HPDE6-E6E7 (cell line): ENCODE measurements around the gene TUBGCP4.
A peak's percentile ranks its signal among the peaks of the same experiment; 100 is the strongest.

ENCODE experiments used
- DNase-seq: peaks from one replicate; pipeline ENCODE4 v3.0.0; 2011; ENCODE audit warnings: missing footprints; ENCODE audit errors: extremely low spot score

The TUBGCP4 gene

DNA sequence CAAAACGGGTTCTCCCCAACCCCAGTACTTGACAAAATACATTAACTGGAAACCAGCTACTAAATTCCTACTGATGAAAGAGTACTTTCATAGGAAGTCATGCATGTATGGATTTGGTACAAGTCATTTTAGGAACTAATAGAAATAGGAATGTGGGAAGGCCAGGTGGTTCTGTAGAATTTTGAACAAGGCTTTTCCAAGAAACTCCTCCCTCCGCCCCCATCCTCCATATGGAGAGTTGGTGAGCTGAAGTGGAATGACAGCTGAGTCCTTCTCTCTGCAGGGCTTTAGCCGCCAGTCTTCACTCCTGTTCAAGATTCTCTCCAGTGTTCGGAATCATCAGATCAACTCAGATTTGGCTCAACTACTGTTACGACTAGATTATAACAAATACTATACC lies 33.2 kb downstream of the TUBGCP4 start:
- no peak for DNase-seq

DNA sequence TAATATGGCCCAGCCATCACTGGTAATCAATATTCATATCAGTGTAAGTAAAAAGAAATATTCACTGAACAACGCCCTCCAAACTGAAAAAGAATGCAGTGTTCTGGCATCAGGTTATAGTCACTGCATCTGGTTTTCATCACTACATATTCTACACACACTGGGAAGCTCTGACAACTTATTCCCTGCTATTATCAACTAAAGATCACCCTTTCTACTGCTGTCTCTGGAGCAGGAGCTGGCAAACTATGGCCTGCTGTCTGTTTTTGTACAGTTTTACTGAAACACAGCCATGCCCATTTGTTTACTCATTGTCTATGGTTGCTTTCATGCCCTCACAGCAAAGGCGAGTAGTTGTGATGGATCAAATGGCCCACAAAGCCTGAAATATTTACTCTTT lies 35.3 kb downstream of the TUBGCP4 start:
- no peak for DNase-seq

- no peak for DNase-seq
These were observed 35.9 kb downstream of the TUBGCP4 start for GRCh38 chr15:43406808-43407207.

DNA sequence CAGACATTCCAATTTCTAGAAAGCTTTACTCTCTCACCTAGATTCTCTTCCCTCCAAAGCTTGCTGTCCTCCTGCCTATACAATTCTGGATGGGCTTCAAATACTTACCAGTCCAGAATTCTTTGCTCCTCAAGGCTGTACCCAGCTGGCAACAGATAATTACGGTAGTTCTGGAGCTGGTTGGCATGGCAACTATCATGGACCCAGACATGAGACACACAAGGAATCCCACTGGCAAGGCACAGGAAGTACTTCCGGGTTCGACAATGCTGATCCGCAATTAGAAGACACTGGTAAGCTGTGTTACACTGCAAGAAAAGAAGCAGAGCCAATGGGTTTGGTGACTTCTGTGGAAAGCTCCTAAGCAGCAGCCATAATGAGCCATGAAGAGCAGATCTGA lies 37.9 kb downstream of the TUBGCP4 start:
- no peak for DNase-seq

DNA sequence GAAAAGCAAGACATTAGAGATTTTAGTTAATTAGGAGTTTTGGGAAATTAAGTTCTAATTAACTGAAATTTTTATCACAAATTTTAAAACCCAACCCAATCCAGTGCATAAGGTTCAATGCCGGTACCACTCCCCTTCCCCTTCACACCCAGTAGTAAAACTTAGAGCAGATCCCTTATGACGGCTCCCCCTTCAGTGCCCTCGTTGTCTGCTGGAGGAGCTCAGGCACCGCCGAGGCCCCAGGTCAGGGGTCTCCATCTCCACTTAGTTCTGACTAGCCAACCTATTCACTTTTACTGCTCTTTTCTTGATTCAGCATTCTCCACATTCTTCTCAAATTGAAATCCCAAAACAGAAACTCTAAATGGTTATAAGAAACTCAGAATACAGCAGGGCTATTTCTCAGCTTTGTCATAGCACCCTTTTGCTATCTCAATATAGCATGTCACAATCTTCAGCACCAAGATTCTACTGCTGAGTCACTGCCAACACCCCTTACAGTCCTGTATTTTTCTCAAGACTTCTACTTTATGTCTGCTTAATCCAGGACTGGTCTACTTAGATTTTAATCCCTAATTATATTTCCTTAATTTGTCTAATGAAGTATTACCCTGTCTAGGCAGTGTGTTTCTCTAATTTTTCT lies 39.8 kb downstream of the TUBGCP4 start:
- no peak for DNase-seq

DNA sequence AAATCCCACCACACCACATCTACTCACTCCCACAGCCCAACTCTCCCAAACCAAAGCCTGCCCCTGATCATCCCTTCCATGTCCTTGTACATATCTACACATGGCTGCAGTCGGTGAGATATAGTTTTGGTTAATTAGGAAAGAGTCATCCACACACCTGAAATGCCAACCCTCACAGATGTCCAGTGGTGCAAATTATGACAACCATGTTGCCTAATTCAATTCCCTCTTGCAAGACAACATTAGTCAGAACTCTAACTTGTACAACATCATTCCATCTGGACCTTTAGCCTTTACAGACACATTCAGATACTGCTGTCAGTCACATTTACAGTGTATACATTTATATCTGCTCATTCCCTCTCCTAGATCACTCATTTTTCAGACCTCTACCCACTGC lies 41.2 kb downstream of the TUBGCP4 start:
- DNase-seq: no peak

- no peak for DNase-seq
These were observed 43.3 kb downstream of the TUBGCP4 start for GRCh38 chr15:43414196-43414595.

GRCh38 chr15:43420435-43420834 lies 49.5 kb downstream of the TUBGCP4 start:
- DNase-seq: no peak

DNA sequence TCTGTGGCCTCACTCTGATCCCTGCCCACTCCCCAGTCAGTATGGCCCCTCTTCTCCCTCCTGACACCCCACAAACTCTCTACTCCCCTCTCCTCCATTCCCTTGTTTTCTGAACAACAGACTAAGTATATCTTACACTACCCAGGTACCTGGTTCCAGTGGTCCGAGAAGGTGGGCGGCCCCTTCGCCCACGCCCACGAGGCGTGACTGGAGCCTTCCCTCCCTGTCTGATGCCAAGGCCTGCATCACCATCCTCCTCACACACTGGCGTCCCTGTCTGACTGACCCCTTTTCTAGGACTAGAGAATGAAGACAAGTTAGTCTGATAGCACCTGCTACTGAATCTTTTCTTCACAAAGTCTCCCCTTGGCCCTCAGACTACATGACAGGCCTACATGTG lies 50.0 kb downstream of the TUBGCP4 start:
- DNase-seq: no peak

- no peak for DNase-seq
These were observed 52.9 kb downstream of the TUBGCP4 start for GRCh38 chr15:43423793-43424192.

GRCh38 chr15:43429687-43430086 lies 58.8 kb downstream of the TUBGCP4 start:
- DNase-seq: no peak

- DNase-seq: no peak
These were observed 62.3 kb downstream of the TUBGCP4 start for GRCh38 chr15:43433165-43433564.

DNA sequence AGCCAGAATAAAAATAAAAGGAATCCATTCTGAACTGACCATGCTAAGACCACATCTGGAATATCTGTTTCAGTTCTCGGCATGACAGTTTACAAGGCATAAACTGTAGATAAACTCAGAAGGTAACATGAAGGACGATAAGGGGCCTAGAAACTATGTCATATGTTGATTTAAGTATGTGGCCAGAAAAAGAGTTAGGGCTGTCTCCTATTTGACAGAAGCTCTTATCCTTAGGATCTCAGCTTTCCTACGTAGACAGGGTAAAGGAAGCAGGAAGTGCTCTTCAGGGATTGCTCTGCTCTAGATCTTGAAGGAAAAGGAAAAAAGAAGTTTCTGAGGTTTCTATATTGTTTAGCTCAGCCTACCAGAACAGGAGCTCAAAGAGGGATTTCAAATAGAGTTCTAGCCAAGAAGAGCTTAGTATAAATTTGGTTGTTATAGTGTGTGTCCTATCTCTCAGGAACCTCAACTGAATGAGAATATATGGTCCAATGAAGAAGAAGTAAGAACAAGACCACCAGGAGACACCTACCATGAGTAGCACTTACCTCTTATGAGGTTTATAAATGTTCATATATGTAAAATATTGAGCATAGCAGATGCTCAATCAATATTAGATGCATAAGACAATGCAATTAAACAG lies 62.9 kb downstream of the TUBGCP4 start:
- DNase-seq: no peak

- no peak for DNase-seq
These were observed 63.5 kb downstream of the TUBGCP4 start for GRCh38 chr15:43434446-43434845.

- DNase-seq: no peak
These were observed 65.5 kb downstream of the TUBGCP4 start for GRCh38 chr15:43436395-43436794.

GRCh38 chr15:43439268-43439667 lies 68.4 kb downstream of the TUBGCP4 start:
- DNase-seq: no peak

DNA sequence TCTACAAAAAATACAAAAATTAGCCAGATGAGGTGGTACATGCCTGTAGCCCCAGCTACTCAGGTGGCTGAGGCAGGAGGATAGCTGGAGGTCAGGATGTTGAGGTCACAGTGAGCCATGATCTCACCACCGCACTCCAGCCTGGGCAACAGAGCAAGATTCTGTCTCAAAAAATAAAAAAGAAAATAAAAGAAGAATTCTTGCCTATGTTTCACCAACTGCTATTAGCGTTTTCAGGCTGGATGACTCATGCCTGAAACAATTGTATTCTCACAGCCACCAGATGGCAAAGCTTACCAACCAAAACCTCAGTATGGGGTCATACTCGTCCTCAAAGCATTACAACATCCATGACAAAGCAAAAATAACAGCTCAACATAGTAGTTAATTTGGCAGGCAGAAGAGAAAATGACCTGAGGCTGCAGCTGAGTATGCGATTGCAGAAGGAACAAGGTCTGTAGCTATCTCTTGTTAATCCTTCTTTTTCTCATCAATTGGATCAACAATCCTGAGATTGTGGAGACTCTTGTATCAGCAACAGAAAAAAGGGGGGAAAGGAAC lies 69.9 kb downstream of the TUBGCP4 start:
- DNase-seq: peak; percentile 82

- DNase-seq: no peak
These were observed 70.4 kb downstream of the TUBGCP4 start for GRCh38 chr15:43441316-43441715.

GRCh38 chr15:43446344-43446743 lies 75.4 kb downstream of the TUBGCP4 start:
- DNase-seq: no peak

DNA sequence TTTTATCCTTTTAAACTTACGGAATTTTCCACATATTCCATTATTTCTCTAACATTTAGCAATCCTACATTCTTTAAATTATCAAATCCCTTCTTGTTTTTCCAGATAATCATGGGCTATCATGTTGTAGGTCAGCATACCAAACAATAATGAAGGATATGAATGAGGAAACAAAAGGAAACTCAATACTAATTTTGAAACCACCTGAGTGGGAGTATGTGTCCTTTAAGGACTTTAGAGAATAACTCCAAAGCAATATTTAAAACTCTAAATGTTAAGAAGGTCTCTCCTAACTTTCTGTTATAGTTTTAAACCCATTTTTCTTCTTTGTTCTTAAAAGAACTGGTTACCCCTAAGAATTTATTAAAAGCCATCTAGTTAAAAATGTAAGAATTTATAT lies 79.1 kb downstream of the TUBGCP4 start:
- no peak for DNase-seq
